ENCODE measurements around the gene USP17L19.
"Not testable (repeated sequence)": the region's sequence is repeated elsewhere in the genome, so short reads cannot be mapped to it uniquely, and the experiment has no call there.

USP17L19 gene

GRCh38 chr4:9253078-9253477 is at the start of gene USP17L19:
TSS of gene USP17L19 (plus strand) at chr4:9253378. CDS start at chr4:9253378, 0 bp downstream.
- DNase-seq = not testable (repeated sequence)

DNA sequence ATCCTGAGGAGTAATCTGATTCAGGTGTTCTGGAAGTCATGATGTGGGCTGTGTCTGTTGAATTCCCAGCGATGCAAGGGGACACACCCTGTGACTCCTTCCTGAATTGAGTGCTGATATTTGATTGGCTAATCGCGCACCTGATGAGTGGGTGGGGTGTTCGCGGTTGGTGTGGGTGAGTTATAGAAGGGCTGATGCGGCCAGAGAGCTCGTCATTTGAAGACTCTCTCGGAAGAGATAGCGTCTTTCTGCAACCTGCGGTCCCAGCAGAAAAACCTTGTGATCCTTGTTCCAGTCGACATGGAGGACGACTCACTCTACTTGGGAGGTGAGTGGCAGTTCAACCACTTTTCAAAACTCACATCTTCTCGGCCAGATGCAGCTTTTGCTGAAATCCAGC is 42.8 kb upstream of the USP17L19 start, which contains the start of gene USP17L10:
Gene USP17L10 (plus strand): TSS at position 301 of the 400 bp plus-strand sequence. CDS start 0 bp downstream, at position 301.
- not testable (repeated sequence) for DNase-seq

- not testable (repeated sequence) for DNase-seq
Measured at GRCh38 chr4:9214701-9215100, 38.5 kb upstream of the USP17L19 start.

- DNase-seq = not testable (repeated sequence)
Measured at GRCh38 chr4:9215105-9215504, 38.1 kb upstream of the USP17L19 start, which contains the start of gene USP17L11. TSS of gene USP17L11 (plus strand) at chr4:9215405. CDS start at chr4:9215405, 0 bp downstream.

- not testable (repeated sequence) for DNase-seq
Measured at GRCh38 chr4:9219852-9220251, 33.3 kb upstream of the USP17L19 start, which contains the start of gene USP17L12. TSS of gene USP17L12 (plus strand) at chr4:9220152. CDS start at chr4:9220152, 0 bp downstream.

- not testable (repeated sequence) for DNase-seq
Measured at GRCh38 chr4:9224596-9224995, 28.6 kb upstream of the USP17L19 start, which contains the start of gene USP17L13. TSS of gene USP17L13 (plus strand) at chr4:9224896. CDS start at chr4:9224896, 0 bp downstream.

- peak in 1 of 2 donors; percentile 14 for DNase-seq
Measured at GRCh38 chr4:9230249-9230648, 22.9 kb upstream of the USP17L19 start.

GRCh38 chr4:9234085-9234484 is 19.1 kb upstream of the USP17L19 start, which contains the start of gene USP17L15:
TSS of gene USP17L15 (plus strand) at chr4:9234385. CDS start at chr4:9234385, 0 bp downstream.
- DNase-seq = not testable (repeated sequence)

DNA sequence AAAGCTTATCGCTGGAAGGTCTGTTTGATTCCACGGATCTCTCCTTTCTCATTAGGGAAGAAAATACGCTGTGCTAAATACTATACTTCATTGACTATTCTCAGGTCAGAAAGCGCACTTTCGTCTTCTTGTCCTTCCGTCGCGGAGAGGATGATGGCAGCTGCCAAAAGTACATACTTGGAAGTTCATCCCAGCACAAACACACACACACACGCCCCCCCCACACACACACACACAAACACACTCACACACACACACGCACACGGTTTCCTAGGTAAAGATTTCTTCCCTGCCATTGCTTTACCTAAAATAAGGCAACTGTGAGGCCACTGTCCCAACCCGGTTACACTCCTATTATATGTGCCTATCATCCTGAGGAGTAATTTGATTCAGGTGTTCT is 14.7 kb upstream of the USP17L19 start:
- not testable (repeated sequence) for DNase-seq

DNA sequence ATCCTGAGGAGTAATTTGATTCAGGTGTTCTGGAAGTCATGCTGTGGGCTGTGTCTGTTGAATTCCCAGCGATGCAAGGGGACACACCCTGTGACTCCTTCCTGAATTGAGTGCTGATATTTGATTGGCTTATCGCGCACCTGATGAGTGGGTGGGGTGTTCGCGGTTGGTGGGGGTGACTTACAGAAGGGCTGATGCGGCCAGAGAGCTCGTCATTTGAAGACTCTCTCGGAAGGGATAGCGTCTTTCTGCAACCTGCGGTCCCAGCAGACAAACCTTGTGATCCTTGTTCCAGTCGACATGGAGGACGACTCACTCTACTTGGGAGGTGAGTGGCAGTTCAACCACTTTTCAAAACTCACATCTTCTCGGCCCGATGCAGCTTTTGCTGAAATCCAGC is 9.6 kb upstream of the USP17L19 start, which contains the start of gene USP17L17:
Gene USP17L17 (plus strand): TSS at position 301 of the 400 bp plus-strand sequence. CDS start 0 bp downstream, at position 301.
- DNase-seq = not testable (repeated sequence)

DNA sequence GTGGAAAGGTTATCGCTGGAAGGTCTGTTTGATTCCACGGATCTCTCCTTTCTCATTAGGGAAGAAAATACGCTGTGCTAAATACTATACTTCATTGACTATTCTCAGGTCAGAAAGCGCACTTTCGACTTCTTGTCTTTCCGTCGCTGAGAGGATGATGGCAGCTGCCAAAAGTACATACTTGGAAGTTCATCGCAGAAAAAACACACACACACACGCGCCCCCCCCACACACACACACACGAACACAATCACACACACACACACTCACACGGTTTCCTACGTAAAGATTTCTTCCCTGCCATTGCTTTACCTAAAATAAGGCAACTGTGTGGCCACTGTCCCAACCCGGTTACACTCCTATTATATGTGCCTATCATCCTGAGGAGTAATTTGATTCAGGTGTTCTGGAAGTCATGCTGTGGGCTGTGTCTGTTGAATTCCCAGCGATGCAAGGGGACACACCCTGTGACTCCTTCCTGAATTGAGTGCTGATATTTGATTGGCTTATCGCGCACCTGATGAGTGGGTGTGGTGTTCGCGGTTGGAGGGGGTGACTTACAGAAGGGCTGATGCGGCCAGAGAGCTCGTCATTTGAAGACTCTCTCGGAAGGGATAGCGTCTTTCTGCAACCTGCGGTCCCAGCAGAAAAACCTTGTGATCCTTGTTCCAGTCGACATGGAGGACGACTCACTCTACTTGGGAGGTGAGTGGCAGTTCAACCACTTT is 5.1 kb upstream of the USP17L19 start, which contains the start of gene USP17L18:
Gene USP17L18 (plus strand): TSS at position 678 of the 728 bp plus-strand sequence. CDS start 0 bp downstream, at position 678.
- DNase-seq = peak; percentile 1 to 13

- DNase-seq = not testable (repeated sequence)
Measured at GRCh38 chr4:9257824-9258223, 4.6 kb downstream of the USP17L19 start, which contains the start of gene USP17L20. TSS of gene USP17L20 (plus strand) at chr4:9258124. CDS start at chr4:9258124, 0 bp downstream.

GRCh38 chr4:9262572-9262971 is 9.4 kb downstream of the USP17L19 start, which contains the start of gene USP17L21:
TSS of gene USP17L21 (plus strand) at chr4:9262872. CDS start at chr4:9262872, 0 bp downstream.
- not testable (repeated sequence) for DNase-seq

- not testable (repeated sequence) for DNase-seq
Measured at GRCh38 chr4:9267319-9267718, 14.1 kb downstream of the USP17L19 start, which contains the start of gene USP17L22. TSS of gene USP17L22 (plus strand) at chr4:9267619. CDS start at chr4:9267619, 0 bp downstream.

DNA sequence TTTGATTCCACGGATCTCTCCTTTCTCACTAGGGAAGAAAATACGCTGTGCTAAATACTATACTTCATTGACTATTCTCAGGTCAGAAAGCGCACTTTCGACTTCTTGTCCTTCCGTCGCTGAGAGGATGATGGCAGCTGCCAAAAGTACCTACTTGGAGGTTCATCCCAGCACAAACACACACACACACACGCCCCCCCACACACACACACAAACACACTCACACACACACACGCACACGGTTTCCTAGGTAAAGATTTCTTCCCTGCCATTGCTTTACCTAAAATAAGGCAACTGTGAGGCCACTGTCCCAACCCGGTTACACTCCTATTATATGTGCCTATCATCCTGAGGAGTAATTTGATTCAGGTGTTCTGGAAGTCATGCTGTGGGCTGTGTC is 18.5 kb downstream of the USP17L19 start:
- DNase-seq = peak; percentile 11 to 15
